Hypothalamus (tissue), 51 donors: ENCODE results near the gene FNBP1L.

Source experiments
- DNase-seq, 51 donors: peaks; one replicate each; lab custom pipeline; 2025; lab: John Stamatoyannopoulos, UW

The FNBP1L gene

GRCh38 chr1:93447481-93448291 lies at the start of gene FNBP1L:
Gene FNBP1L, plus strand, starts transcription at chr1:93448118. Its CDS starts 164 bp downstream, at chr1:93448282.
- DNase-seq = peak in 48 of 51 donors; percentile 13 to 81 (median 60)

GRCh38 chr1:93399781-93400180 lies 48.1 kb upstream of the FNBP1L start:
- DNase-seq = no peak

GRCh38 chr1:93408203-93408602 lies 39.7 kb upstream of the FNBP1L start:
- no peak for DNase-seq

- no peak for DNase-seq
Observed at GRCh38 chr1:93411000-93411399, 36.9 kb upstream of the FNBP1L start.

GRCh38 chr1:93414749-93415148 lies 33.2 kb upstream of the FNBP1L start:
- DNase-seq = no peak

- DNase-seq = no peak
Observed at GRCh38 chr1:93415296-93415695, 32.6 kb upstream of the FNBP1L start.

- DNase-seq = no peak
Observed at GRCh38 chr1:93416183-93416582, 31.7 kb upstream of the FNBP1L start.

GRCh38 chr1:93419344-93419743 lies 28.6 kb upstream of the FNBP1L start:
- no peak for DNase-seq

- no peak for DNase-seq
Observed at GRCh38 chr1:93420400-93420799, 27.5 kb upstream of the FNBP1L start.

- no peak for DNase-seq
Observed at GRCh38 chr1:93426181-93426580, 21.7 kb upstream of the FNBP1L start.

GRCh38 chr1:93427656-93428055 lies 20.3 kb upstream of the FNBP1L start:
- no peak for DNase-seq

GRCh38 chr1:93433407-93433961 lies 14.4 kb upstream of the FNBP1L start:
- DNase-seq = no peak

- no peak for DNase-seq
Observed at GRCh38 chr1:93434088-93434487, 13.8 kb upstream of the FNBP1L start.

GRCh38 chr1:93434987-93435386 lies 12.9 kb upstream of the FNBP1L start:
- DNase-seq = no peak

GRCh38 chr1:93435443-93435842 lies 12.5 kb upstream of the FNBP1L start:
- DNase-seq = no peak

GRCh38 chr1:93436496-93436895 lies 11.4 kb upstream of the FNBP1L start:
- no peak for DNase-seq

- DNase-seq = peak in 1 of 51 donors; percentile 10
Observed at GRCh38 chr1:93437976-93438605, 9.8 kb upstream of the FNBP1L start.

- no peak for DNase-seq
Observed at GRCh38 chr1:93438716-93439115, 9.2 kb upstream of the FNBP1L start.

- DNase-seq = no peak
Observed at GRCh38 chr1:93440272-93440671, 7.6 kb upstream of the FNBP1L start.

GRCh38 chr1:93440706-93441105 lies 7.2 kb upstream of the FNBP1L start:
- no peak for DNase-seq

GRCh38 chr1:93441589-93441988 lies 6.3 kb upstream of the FNBP1L start:
- DNase-seq = no peak
